Spleen (tissue), 7 donors: ENCODE measurements around the gene OR13J1.

Experiments used
- POLR2A ChIP-seq, 3 donors: fragments of 450-650 bp; IDR thresholded peaks; one replicate each; pipeline ENCODE4 v1.5.1; 2017; ENCODE audit warnings: antibody characterized with exemption in 3 of 3, mild to moderate bottlenecking in 1 of 3
- TF ChIP-seq, protein P1 (sequence below), 11 experiments: fragments of 200-600 bp in 7 of 11; fragments of 450-650 bp in 4 of 11; sonication (generic) in 4 of 11; IDR thresholded peaks in 8 of 11; conservative IDR thresholded peaks in 3 of 11; 1 replicate in 7 of 11; 2 replicates in 4 of 11; pipeline versions ENCODE4 v1.4.0 to v1.8.0; 2016 to 2021; ENCODE audit warnings: antibody characterized with exemption in 11 of 11, inconsistent platforms in 4 of 11, mild to moderate bottlenecking in 1 of 11
- donor health status: DM: no; HTN: no; CAD: no; lungs with moderate emphysema.
- donor health status: DM: no; HTN: no; CAD: no.
- donor health status: DM: no; HTN: no; CAD: no.

GRCh38 chr9:35852267-35852815 is 17.9 kb downstream of the OR13J1 start:
- no peak for TF ChIP-seq POLR2A (IDR thresholded peaks at IDR 0.05)
- TF ChIP-seq, protein P1, sequence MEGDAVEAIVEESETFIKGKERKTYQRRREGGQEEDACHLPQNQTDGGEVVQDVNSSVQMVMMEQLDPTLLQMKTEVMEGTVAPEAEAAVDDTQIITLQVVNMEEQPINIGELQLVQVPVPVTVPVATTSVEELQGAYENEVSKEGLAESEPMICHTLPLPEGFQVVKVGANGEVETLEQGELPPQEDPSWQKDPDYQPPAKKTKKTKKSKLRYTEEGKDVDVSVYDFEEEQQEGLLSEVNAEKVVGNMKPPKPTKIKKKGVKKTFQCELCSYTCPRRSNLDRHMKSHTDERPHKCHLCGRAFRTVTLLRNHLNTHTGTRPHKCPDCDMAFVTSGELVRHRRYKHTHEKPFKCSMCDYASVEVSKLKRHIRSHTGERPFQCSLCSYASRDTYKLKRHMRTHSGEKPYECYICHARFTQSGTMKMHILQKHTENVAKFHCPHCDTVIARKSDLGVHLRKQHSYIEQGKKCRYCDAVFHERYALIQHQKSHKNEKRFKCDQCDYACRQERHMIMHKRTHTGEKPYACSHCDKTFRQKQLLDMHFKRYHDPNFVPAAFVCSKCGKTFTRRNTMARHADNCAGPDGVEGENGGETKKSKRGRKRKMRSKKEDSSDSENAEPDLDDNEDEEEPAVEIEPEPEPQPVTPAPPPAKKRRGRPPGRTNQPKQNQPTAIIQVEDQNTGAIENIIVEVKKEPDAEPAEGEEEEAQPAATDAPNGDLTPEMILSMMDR (IDR thresholded peaks at IDR 0.05 in 8 of 11, conservative IDR thresholded peaks at IDR 0.05 in 3 of 11), result no peak
